Kidney (tissue), 14 donors: Measurements from ENCODE around the gene ICOS. TPM values are rescaled to one million over a fixed set of nuclear protein-coding genes. Genes with fewer than 3 reads are reported as not detected.

Experiments used
- DNase-seq, 5 donors: peaks; one replicate each; pipeline ENCODE4 v3.0.0-alpha.2; 2013 to 2020
- FAIRE-seq: peaks from 2 replicates; lab custom pipeline; 2012; peaks lifted over from hg19 to GRCh38; lab: Jason Lieb, UNC
- H3K27ac ChIP-seq, 2 donors: one replicate each; pipeline ENCODE4 v1.7.0; 2013; ENCODE audit warnings: low read depth in 2 of 2, low read length in 2 of 2, inconsistent platforms in 1 of 2
- H3K27me3 ChIP-seq: one replicate; pipeline ENCODE4 v1.7.1; 2013; ENCODE audit warnings: low read length, inconsistent platforms; ENCODE audit not compliant: control insufficient read depth, insufficient read depth
- H3K36me3 ChIP-seq, 3 donors: one replicate each; pipeline versions ENCODE4 v1.7.0 to v1.7.1; 2013; ENCODE audit warnings: low read length in 3 of 3, control low read depth in 1 of 3, inconsistent platforms in 1 of 3; ENCODE audit not compliant: insufficient read depth in 3 of 3, control insufficient read depth in 2 of 3
- H3K4me1 ChIP-seq, 3 donors: one replicate each; pipeline versions ENCODE4 v1.7.0 to v1.7.1; 2013; ENCODE audit warnings: low read length in 3 of 3, inconsistent platforms in 1 of 3, low read depth in 1 of 3; ENCODE audit not compliant: control insufficient read depth in 2 of 3, insufficient read depth in 2 of 3
- H3K4me3 ChIP-seq, 3 donors: one replicate each; pipeline versions ENCODE4 v1.7.0 to v1.8.1; 2013; ENCODE audit warnings: low read length in 3 of 3, control low read depth in 1 of 3, inconsistent platforms in 1 of 3
- H3K9ac ChIP-seq, 3 donors: one replicate each; pipeline versions ENCODE4 v1.7.0 to v1.7.1; 2013; ENCODE audit warnings: low read length in 3 of 3, control low read depth in 1 of 3, inconsistent platforms in 1 of 3
- H3K9me3 ChIP-seq, 3 donors: one replicate each; pipeline versions ENCODE4 v1.7.0 to v1.7.1; 2013; ENCODE audit warnings: low read length in 3 of 3, control low read depth in 1 of 3, inconsistent platforms in 1 of 3; ENCODE audit not compliant: control insufficient read depth in 2 of 3, insufficient read depth in 1 of 3
- CTCF ChIP-seq: IDR thresholded peaks from 3 replicates; pipeline ENCODE4 v1.5.1; 2012; ENCODE audit warnings: mild to moderate bottlenecking, moderate library complexity, borderline replicate concordance; ENCODE audit not compliant: insufficient read depth; ENCODE audit errors: extremely low read depth
- intact Hi-C: fragments of 100-400 bp; cut with DNase I; formaldehyde crosslinking; loops from one replicate; pipeline ENCODE4 v1.11.1; 2022
- polyA plus RNA-seq: library from polyadenylated mRNA; stranded (reverse); fragments of 350-450 nt; fragmentation: Illumina TruSeq; extraction: RNeasy Lipid Tissue Mini Kit (QIAGEN cat#74804); gene quantifications from one replicate; pipeline ENCODE4 v1.2.3, GENCODE V29; 2014; ENCODE audit warnings: low read depth, low replicate concordance; ENCODE audit not compliant: insufficient read depth
- total RNA-seq: library from RNA; stranded (reverse); fragmentation: NEBNext Ultra II Directional; extraction: Animal tissue kit (Norgen Biotek cat#: 25700); gene quantifications from one replicate; pipeline ENCODE4 v1.2.1, GENCODE V29; 2021
- donor health status: control.
- donor health status: control.
- donor health status: control.
- donor health status: control.
- donor health status: control.
- donor health status: DM: yes; HTN: yes; CAD: no.
- donor health status: Normal renal cell carcinoma (clear cell type).

Gene ICOS
- total and polyA plus RNA-seq, 2 donors from 2014 or later: 0.85 TPM; not detected in 1

- no peaks in the 10 kb centered on the region for H3K9me3 ChIP-seq
- no peak overlapping the region for H3K4me3 ChIP-seq
- intact Hi-C loops: no loop called here
- DNase-seq: no peak
- no peak overlapping the region for H3K9ac ChIP-seq
- no peaks in the 10 kb centered on the region for H3K27me3 ChIP-seq
- FAIRE-seq: no peak
- no peaks in the 10 kb centered on the region for H3K36me3 ChIP-seq
- H3K27ac ChIP-seq: no peak overlapping the region
- TF ChIP-seq CTCF: no peak
- no peaks in the 10 kb centered on the region for H3K4me1 ChIP-seq
Observed at GRCh38 chr2:203997980-203998809, 61.6 kb downstream of the ICOS start.

GRCh38 chr2:203999835-204000234 lies 63.3 kb downstream of the ICOS start:
- TF ChIP-seq CTCF: no peak
- intact Hi-C loops: no loop called here
- H3K27ac ChIP-seq: no peak overlapping the region
- no peak overlapping the region for H3K4me3 ChIP-seq
- DNase-seq (no peak), FAIRE-seq (no peak)
- H3K27me3 ChIP-seq: no peaks in the 10 kb centered on the region
- no peaks in the 10 kb centered on the region for H3K36me3 ChIP-seq
- no peaks in the 10 kb centered on the region for H3K4me1 ChIP-seq
- H3K9ac ChIP-seq: no peak overlapping the region
- no peaks in the 10 kb centered on the region for H3K9me3 ChIP-seq

- H3K27ac ChIP-seq: no peak overlapping the region
- H3K4me3 ChIP-seq: no peak overlapping the region
- H3K36me3 ChIP-seq: no peaks in the 10 kb centered on the region
- FAIRE-seq (no peak), DNase-seq (no peak)
- no peaks in the 10 kb centered on the region for H3K27me3 ChIP-seq
- H3K9ac ChIP-seq: no peak overlapping the region
- TF ChIP-seq CTCF: no peak
- intact Hi-C loops: no loop called here
- H3K9me3 ChIP-seq: no peaks in the 10 kb centered on the region
- H3K4me1 ChIP-seq: no peaks in the 10 kb centered on the region
Observed at GRCh38 chr2:204000446-204000845, 63.9 kb downstream of the ICOS start.
